Activated CD4-positive, CD25-positive, alpha-beta regulatory T cell treated with anti-CD3 and anti-CD28 coated beads, Interleukin-2, amount 50 U/mL, for 24 hours (primary cell): ENCODE data around the gene STX8.

Source experiments
- ATAC-seq, 2 donors: fragments of 150-1000 bp; cut with Tn5 transposase; one replicate each; pipeline ENCODE4 v1.10.0; 2021; ENCODE audit warnings: mild to moderate bottlenecking in 1 of 2, moderate library complexity in 1 of 2

Gene STX8

GRCh38 chr17:9256751-9257629 is 318.6 kb downstream of the STX8 start:
- no peak for ATAC-seq

GRCh38 chr17:9256361-9256750 is 319.3 kb downstream of the STX8 start:
- no peak for ATAC-seq

- no peak for ATAC-seq
Observed at GRCh38 chr17:9255833-9256232, 319.8 kb downstream of the STX8 start.

GRCh38 chr17:9254841-9255240 is 320.8 kb downstream of the STX8 start:
- no peak for ATAC-seq

GRCh38 chr17:9253308-9253707 is 322.3 kb downstream of the STX8 start:
- ATAC-seq = no peak

GRCh38 chr17:9251273-9251672 is 324.3 kb downstream of the STX8 start:
- ATAC-seq = no peak

- no peak for ATAC-seq
Observed at GRCh38 chr17:9249245-9249953, 326.2 kb downstream of the STX8 start.

- ATAC-seq = no peak
Observed at GRCh38 chr17:9247401-9247938, 328.1 kb downstream of the STX8 start.

GRCh38 chr17:9244066-9245052 is 331.3 kb downstream of the STX8 start:
- ATAC-seq = no peak

- no peak for ATAC-seq
Observed at GRCh38 chr17:9242983-9243382, 332.6 kb downstream of the STX8 start.

- ATAC-seq = no peak
Observed at GRCh38 chr17:9242497-9242881, 333.1 kb downstream of the STX8 start.

- ATAC-seq = no peak
Observed at GRCh38 chr17:9241774-9242496, 333.7 kb downstream of the STX8 start.

GRCh38 chr17:9241371-9241712 is 334.3 kb downstream of the STX8 start:
- no peak for ATAC-seq

- no peak for ATAC-seq
Observed at GRCh38 chr17:9240659-9241370, 334.8 kb downstream of the STX8 start.

- ATAC-seq = peak; percentile 69 to 78
Observed at GRCh38 chr17:9239793-9240658, 335.6 kb downstream of the STX8 start.

GRCh38 chr17:9239246-9239792 is 336.3 kb downstream of the STX8 start:
- ATAC-seq = peak; percentile 6 to 7

- ATAC-seq = no peak
Observed at GRCh38 chr17:9238340-9239245, 337.0 kb downstream of the STX8 start.

GRCh38 chr17:9237661-9238301 is 337.8 kb downstream of the STX8 start:
- ATAC-seq = no peak
